Measurements from ENCODE around the gene TUBGCP2. TPM values are rescaled to one million over a fixed set of nuclear protein-coding genes. Genes with fewer than 3 reads are reported as not detected.

TUBGCP2 gene
- total and polyA plus RNA-seq, 9 of the 15 experiments (the other 6 are each of a cell fraction or from before 2014, with no cell fraction given): 4.3 to 56.6 (median 28.4) TPM

DNA sequence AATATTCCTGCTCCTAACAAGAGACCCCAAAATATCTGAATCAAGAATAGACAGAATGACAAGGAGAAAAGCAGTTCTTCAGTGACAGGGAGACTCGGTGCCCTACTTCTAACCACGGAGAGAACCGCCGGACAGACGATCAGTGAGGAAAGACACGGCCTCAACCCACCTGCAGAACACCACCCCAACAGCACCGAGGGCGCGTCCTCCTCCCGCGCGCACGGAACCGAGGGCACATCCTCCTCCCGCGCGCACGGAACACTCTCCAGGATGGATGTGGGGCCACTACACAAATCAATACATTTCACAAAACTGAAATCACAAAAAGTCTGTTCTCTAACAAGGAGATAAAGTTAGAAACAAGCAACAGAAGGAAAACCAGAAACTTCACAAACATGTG, 22.3 kb downstream of the TUBGCP2 start (continued):
- TF ChIP-seq EWSR1 (IDR thresholded peaks at IDR 0.05; ENCODE audit: borderline replicate concordance, low read depth, partially characterized antibody) (no peak), RB1 (IDR thresholded peaks at IDR 0.05; ENCODE audit: low read depth) (no peak), E2F3 (CRISPR knock-in tag; IDR thresholded peaks at IDR 0.05) (no peak)
- TF ChIP-seq, protein P1, sequence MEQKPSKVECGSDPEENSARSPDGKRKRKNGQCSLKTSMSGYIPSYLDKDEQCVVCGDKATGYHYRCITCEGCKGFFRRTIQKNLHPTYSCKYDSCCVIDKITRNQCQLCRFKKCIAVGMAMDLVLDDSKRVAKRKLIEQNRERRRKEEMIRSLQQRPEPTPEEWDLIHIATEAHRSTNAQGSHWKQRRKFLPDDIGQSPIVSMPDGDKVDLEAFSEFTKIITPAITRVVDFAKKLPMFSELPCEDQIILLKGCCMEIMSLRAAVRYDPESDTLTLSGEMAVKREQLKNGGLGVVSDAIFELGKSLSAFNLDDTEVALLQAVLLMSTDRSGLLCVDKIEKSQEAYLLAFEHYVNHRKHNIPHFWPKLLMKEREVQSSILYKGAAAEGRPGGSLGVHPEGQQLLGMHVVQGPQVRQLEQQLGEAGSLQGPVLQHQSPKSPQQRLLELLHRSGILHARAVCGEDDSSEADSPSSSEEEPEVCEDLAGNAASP (IDR thresholded peaks at IDR 0.05): no peak

DNA sequence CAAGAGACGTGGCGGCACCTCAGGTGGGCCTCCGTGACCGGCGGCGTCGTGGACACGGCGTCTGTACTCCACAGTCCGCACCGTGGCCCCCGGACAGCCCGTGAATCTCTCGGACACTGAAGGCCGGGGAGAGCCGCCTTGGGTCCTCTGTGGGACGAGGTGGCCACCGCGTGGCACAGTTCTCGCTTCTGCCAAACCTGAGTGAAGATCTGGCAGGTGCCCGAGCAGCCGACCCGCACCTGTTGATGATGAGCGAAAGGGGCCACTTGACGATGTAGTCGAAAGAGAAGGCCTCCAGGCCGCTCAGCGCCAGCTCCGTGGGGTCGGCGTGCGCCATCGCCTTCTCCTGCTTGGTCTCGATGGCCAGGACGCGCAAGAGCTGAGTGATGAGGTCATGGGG, 23.5 kb downstream of the TUBGCP2 start:
- BruUV-seq (replicated peaks): no TSS peak
- in situ Hi-C loops (cut with MboI) (no loop called here), intact Hi-C loops (cut with micrococcal nuclease) (no loop called here)
- 98% methylated on average over 23 of the region's 36 CpGs for WGBS (ENCODE audit: insufficient coverage, low coverage, missing lambda C conversion rate)
- H3K27ac ChIP-seq (ENCODE audit: extremely low read depth, low read depth, low read length): no peak overlapping the region
- peaks cover 0 to 9% of the 10 kb centered on the region in 2 experiments; a peak in 2 of 5 replicates for H3K4me1 ChIP-seq (replicated peaks in 1 of 2; ENCODE audit: control insufficient read depth in 2 of 2, insufficient read depth in 2 of 2, low read length in 2 of 2)
- no peaks in the 10 kb centered on the region for H4K20me1 ChIP-seq (replicated peaks; ENCODE audit: control insufficient read depth, insufficient read depth, low read length)
- H3K9ac ChIP-seq (ENCODE audit: insufficient read depth in 1 of 2, low read depth in 2 of 2, low read length in 2 of 2): no peak overlapping the region
- H3K36me3 ChIP-seq (ENCODE audit: control insufficient read depth, insufficient read depth, low read length): peaks cover 70% of the 10 kb centered on the region; the same call in 2 of the 3 replicates
- no peaks in the 10 kb centered on the region for H3K79me2 ChIP-seq (ENCODE audit: control insufficient read depth, insufficient read depth, low read length)
- ChIA-PET POLR2A (no interaction called here), CTCF (ENCODE audit: low intra/inter-chr PET ratio) (no interaction called here)
- ATAC-seq (no peak), FAIRE-seq (no peak), DNase-seq (ENCODE audit: extremely low read depth in 1 of 4, low spot score in 3 of 4) (no peak)
- no peaks in the 10 kb centered on the region for H3K27me3 ChIP-seq (ENCODE audit: control insufficient read depth in 2 of 2, insufficient read depth in 2 of 2, low read length in 2 of 2)
- H3K4me3 ChIP-seq: no peak overlapping the region
- no peaks in the 10 kb centered on the region for H3K9me3 ChIP-seq (replicated peaks; ENCODE audit: control insufficient read depth, insufficient read depth, low read depth, low read length)
- no peaks in the 10 kb centered on the region for H3K9me1 ChIP-seq (ENCODE audit: control insufficient read depth, insufficient read depth, low read length)
- H2AFZ ChIP-seq (ENCODE audit: low read depth, low read length): no peak overlapping the region
- no peak overlapping the region for H3K4me2 ChIP-seq (ENCODE audit: insufficient read depth, low read length)
- TF ChIP-seq, protein P2, sequence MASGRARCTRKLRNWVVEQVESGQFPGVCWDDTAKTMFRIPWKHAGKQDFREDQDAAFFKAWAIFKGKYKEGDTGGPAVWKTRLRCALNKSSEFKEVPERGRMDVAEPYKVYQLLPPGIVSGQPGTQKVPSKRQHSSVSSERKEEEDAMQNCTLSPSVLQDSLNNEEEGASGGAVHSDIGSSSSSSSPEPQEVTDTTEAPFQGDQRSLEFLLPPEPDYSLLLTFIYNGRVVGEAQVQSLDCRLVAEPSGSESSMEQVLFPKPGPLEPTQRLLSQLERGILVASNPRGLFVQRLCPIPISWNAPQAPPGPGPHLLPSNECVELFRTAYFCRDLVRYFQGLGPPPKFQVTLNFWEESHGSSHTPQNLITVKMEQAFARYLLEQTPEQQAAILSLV (tag; IDR thresholded peaks at IDR 0.05): no peak
- TF ChIP-seq, protein P3, sequence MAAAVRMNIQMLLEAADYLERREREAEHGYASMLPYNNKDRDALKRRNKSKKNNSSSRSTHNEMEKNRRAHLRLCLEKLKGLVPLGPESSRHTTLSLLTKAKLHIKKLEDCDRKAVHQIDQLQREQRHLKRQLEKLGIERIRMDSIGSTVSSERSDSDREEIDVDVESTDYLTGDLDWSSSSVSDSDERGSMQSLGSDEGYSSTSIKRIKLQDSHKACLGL (CRISPR knock-in tag; IDR thresholded peaks at IDR 0.05; ENCODE audit: borderline replicate concordance, poor library complexity, severe bottlenecking): no peak
- TF ChIP-seq ZZZ3 (IDR thresholded peaks at IDR 0.05): no peak
- no peak for TF ChIP-seq HDAC3 (IDR thresholded peaks at IDR 0.05; ENCODE audit: borderline replicate concordance, partially characterized antibody)
- TF ChIP-seq ZNF3 (CRISPR knock-in tag; IDR thresholded peaks at IDR 0.05): no peak
- no peak for TF ChIP-seq TGIF2 (CRISPR knock-in tag; IDR thresholded peaks at IDR 0.05)
- TF ChIP-seq TCFL5 (CRISPR knock-in tag; conservative IDR thresholded peaks at IDR 0.05): no peak
- no peak for TF ChIP-seq EP400 (IDR thresholded peaks at IDR 0.05)
- no peak for TF ChIP-seq SP2 (IDR thresholded peaks at IDR 0.05; ENCODE audit: extremely low read depth, low read depth, low read length, poor library complexity, severe bottlenecking)
- TF ChIP-seq FUS (optimal IDR thresholded peaks at IDR 0.05; ENCODE audit: low read depth, low read length): no peak
- no peak for TF ChIP-seq HMGN3 (IDR thresholded peaks at IDR 0.05; ENCODE audit: borderline replicate concordance, extremely low read depth, insufficient read length, low read depth, low read length)
- TF ChIP-seq SRSF1 (IDR thresholded peaks at IDR 0.05; ENCODE audit: low read depth, low read length): no peak
- TF ChIP-seq CSDE1 (IDR thresholded peaks at IDR 0.05): no peak
- TF ChIP-seq, protein P4, sequence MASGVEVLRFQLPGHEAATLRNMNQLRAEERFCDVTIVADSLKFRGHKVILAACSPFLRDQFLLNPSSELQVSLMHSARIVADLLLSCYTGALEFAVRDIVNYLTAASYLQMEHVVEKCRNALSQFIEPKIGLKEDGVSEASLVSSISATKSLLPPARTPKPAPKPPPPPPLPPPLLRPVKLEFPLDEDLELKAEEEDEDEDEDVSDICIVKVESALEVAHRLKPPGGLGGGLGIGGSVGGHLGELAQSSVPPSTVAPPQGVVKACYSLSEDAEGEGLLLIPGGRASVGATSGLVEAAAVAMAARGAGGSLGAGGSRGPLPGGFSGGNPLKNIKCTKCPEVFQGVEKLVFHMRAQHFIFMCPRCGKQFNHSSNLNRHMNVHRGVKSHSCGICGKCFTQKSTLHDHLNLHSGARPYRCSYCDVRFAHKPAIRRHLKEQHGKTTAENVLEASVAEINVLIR (CRISPR knock-in tag; IDR thresholded peaks at IDR 0.05): no peak
